ACC112 (cell line): Measurements from ENCODE around the gene ADAT3.
"Not testable (repeated sequence)": the region's sequence is repeated elsewhere in the genome, so short reads cannot be mapped to it uniquely, and the experiment has no call there.

Experiments used
- H2AFZ ChIP-seq: fragments of 200-600 bp; sonication (generic); one replicate; pipeline ENCODE4 v1.6.0; 2017; ENCODE audit warnings: antibody characterized with exemption, low read length; ENCODE audit not compliant: unreplicated experiment
- H3K27ac ChIP-seq: fragments of 200-600 bp; sonication (generic); 2 replicates; pipeline ENCODE4 v1.5.1; 2014; ENCODE audit warnings: low read depth, mild to moderate bottlenecking, antibody characterized with exemption, low read length, moderate library complexity
- H3K27me3 ChIP-seq: fragments of 200-600 bp; sonication (generic); 2 replicates; pipeline ENCODE4 v1.6.1; 2014; ENCODE audit warnings: mild to moderate bottlenecking, antibody characterized with exemption, low read length, moderate library complexity, mixed read lengths; ENCODE audit not compliant: insufficient read depth
- H3K36me3 ChIP-seq: fragments of 200-600 bp; sonication (generic); 2 replicates; pipeline ENCODE4 v1.6.1; 2016; ENCODE audit warnings: mild to moderate bottlenecking, antibody characterized with exemption, low read length, moderate library complexity, mixed read lengths; ENCODE audit not compliant: insufficient read depth
- H3K4me1 ChIP-seq: fragments of 200-600 bp; sonication (generic); one replicate; pipeline ENCODE4 v1.6.1; 2016; ENCODE audit warnings: low read length, mixed read lengths; ENCODE audit not compliant: insufficient read depth, unreplicated experiment, control insufficient read depth
- H3K4me3 ChIP-seq: fragments of 200-600 bp; sonication (generic); 2 replicates; pipeline ENCODE4 v1.5.1; 2014; ENCODE audit warnings: mild to moderate bottlenecking, low read depth, low read length
- H3K79me2 ChIP-seq: fragments of 200-600 bp; sonication (generic); one replicate; pipeline ENCODE4 v1.6.0; 2016; ENCODE audit warnings: low read length; ENCODE audit not compliant: control insufficient read depth, unreplicated experiment, insufficient read depth

ADAT3 gene

GRCh38 chr19:1868971-1869370 lies 36.2 kb upstream of the ADAT3 start:
- Histone ChIP-seq H3K79me2 (peaks cover 25% of the 10 kb centered on the region), H3K36me3 (no peaks in the 10 kb centered on the region), H2AFZ (no peak overlapping the region), H3K4me3 (no peak overlapping the region), H3K4me1 (peaks cover 1% of the 10 kb centered on the region), H3K27me3 (no peaks in the 10 kb centered on the region), H3K27ac (no peak overlapping the region)

GRCh38 chr19:1871140-1871597 lies 34.0 kb upstream of the ADAT3 start:
- no peaks in the 10 kb centered on the region for H3K27me3 ChIP-seq
- H2AFZ ChIP-seq: no peak overlapping the region
- H3K79me2 ChIP-seq: peaks cover 40% of the 10 kb centered on the region
- H3K4me3 ChIP-seq: no peak overlapping the region
- no peak overlapping the region for H3K27ac ChIP-seq
- H3K4me1 ChIP-seq: peaks cover 6% of the 10 kb centered on the region
- H3K36me3 ChIP-seq: no peaks in the 10 kb centered on the region

DNA sequence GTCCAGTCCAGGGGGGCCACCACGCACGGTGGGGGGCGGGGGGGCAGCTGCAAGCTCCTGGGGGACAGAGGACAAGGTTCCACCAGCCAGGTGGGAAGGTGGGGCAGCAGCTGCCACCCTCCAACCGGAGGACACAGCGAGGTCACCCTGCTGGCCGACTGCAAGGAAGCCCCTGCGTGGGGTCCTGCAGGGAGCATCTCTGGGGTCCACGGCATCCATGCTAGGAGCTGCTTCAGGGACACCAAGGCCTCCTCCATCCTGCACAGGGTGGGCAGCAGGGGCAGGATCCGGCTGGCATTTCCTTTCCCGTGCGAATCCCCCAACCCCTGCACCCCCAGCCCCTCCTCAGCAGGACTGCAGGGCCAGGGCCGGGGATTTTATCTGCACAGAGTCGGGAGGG lies 33.6 kb upstream of the ADAT3 start:
- no peaks in the 10 kb centered on the region for H3K27me3 ChIP-seq
- no peak overlapping the region for H2AFZ ChIP-seq
- H3K27ac ChIP-seq: no peak overlapping the region
- H3K36me3 ChIP-seq: no peaks in the 10 kb centered on the region
- peaks cover 6% of the 10 kb centered on the region for H3K4me1 ChIP-seq
- H3K79me2 ChIP-seq: peaks cover 40% of the 10 kb centered on the region
- no peak overlapping the region for H3K4me3 ChIP-seq

- H2AFZ ChIP-seq: no peak overlapping the region
- H3K36me3 ChIP-seq: no peaks in the 10 kb centered on the region
- peaks cover 6% of the 10 kb centered on the region for H3K4me1 ChIP-seq
- no peak overlapping the region for H3K4me3 ChIP-seq
- no peak overlapping the region for H3K27ac ChIP-seq
- H3K27me3 ChIP-seq: no peaks in the 10 kb centered on the region
- H3K79me2 ChIP-seq: peaks cover 40% of the 10 kb centered on the region
Observed at GRCh38 chr19:1872807-1873523, 32.2 kb upstream of the ADAT3 start.

GRCh38 chr19:1873524-1874473 lies 31.4 kb upstream of the ADAT3 start:
- Histone ChIP-seq H3K4me3 (peak overlapping the region; percentile 94), H3K4me1 (peaks cover 6% of the 10 kb centered on the region), H3K27ac (peak overlapping the region; percentile 60), H3K27me3 (no peaks in the 10 kb centered on the region), H3K79me2 (peaks cover 40% of the 10 kb centered on the region), H2AFZ (no peak overlapping the region), H3K36me3 (no peaks in the 10 kb centered on the region)

- peak overlapping the region; percentile 60 for H3K27ac ChIP-seq
- peak overlapping the region; percentile 94 for H3K4me3 ChIP-seq
- no peak overlapping the region for H2AFZ ChIP-seq
- no peaks in the 10 kb centered on the region for H3K27me3 ChIP-seq
- peaks cover 6% of the 10 kb centered on the region for H3K4me1 ChIP-seq
- H3K79me2 ChIP-seq: peaks cover 40% of the 10 kb centered on the region
- no peaks in the 10 kb centered on the region for H3K36me3 ChIP-seq
Observed at GRCh38 chr19:1874554-1875185, 30.5 kb upstream of the ADAT3 start.

DNA sequence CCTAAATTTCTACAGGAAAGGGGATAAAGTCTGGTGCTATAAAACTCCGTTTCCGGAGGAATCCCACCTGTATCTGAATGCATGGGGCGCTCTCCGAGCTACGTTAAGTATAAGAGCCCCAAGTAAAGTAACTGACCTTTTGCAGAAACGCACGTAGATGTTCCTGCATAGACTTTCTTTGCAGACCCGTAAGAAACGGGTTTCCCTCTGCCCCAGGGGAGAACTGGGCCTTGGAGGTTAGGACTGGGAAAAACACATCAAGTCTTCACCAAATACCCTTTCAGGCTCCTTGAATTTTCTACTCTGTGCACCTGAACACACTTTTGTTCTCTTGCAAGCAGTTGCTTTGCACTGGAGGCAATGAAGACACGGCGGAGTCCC lies 29.9 kb upstream of the ADAT3 start:
- Histone ChIP-seq H3K79me2 (peaks cover 40% of the 10 kb centered on the region), H3K4me3 (peak overlapping the region; percentile 94), H3K27ac (peak overlapping the region; percentile 87)
- not testable (repeated sequence) for H2AFZ ChIP-seq, H3K27me3 ChIP-seq, H3K4me1 ChIP-seq, H3K36me3 ChIP-seq

DNA sequence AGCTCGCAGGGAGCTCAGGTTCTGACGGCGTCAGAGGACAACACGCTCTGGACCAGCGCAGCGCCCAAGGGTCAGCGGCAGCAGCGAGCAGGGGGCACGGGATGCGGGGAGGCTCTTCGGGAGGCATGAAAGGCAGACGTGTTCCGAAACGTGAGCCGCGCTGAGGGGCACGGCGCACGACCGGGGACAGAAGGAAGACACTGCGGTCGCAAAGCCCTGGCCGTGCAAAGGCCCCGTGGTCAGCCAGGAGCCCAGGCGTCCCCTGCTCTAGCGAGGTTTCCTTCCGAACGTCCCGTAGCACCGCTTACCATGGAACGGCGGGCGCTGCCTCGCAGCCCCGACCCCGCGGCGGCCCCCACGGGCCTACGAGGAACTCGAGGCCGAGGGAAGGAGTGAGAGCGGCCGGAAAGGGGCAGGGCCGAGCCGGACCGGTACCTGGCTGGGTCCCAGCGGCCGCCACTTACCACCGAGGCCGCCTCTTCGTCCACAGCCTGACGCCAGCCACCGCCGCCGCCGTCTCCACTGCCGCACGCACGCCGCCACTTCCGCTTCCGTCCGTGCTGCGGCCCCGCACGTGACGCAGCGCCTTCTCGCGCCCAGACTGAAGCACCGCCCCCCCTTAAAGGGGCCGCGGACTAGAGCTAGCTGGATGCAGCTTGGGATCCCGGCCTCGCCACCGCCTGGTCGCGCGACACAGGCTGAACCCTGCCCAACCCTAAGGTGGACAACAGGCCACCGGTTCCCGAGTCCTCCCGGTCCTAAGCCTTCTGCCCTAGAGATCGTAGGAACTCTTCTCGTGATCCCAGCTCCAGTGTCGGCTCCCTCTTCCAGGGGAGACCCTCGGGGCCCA lies 29.3 kb upstream of the ADAT3 start:
- Histone ChIP-seq H3K36me3 (no peaks in the 10 kb centered on the region), H3K27ac (peak overlapping the region; percentile 87), H3K79me2 (peaks cover 44% of the 10 kb centered on the region), H3K4me3 (peak overlapping the region; percentile 94), H3K27me3 (no peaks in the 10 kb centered on the region), H3K4me1 (peaks cover 6% of the 10 kb centered on the region), H2AFZ (no peak overlapping the region)

DNA sequence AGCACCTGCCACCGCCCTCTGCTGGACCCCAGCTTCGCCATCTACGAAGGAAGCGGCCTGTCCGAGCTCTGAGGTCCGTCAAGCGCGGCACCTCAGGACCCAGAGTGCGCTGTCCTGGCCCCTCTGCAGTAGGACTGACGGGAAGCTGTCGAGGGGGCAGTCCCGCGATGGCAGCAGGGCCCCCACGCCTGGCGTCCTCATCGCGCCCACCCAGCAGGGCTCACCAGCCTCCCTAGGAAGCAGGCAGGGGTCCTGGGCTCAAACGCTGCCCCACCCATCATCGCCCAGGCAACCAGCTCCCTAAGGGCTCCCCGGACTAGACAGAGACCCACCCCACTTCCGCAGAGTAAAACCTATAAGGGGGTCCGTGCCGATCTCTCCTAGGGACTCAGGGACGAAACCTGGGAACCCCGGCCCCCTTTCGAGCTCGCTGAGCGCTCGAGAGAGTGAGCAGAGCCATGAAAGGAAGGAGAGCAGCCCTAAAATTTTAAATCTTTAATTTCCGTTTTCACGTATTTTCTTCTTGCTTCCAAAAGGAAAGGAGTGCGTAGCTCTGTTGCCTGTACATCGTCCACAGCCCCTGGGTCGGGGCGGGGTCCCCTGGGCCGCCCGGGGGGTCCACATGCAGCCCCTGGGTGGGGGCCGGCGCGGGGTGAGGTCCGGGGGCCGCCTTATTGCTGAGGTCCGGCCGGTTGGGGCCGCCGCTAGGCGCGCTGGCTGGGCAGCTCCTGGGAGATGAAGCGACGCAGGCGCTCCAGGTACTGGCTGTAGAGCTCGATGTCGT lies 28.5 kb upstream of the ADAT3 start:
- H3K79me2 ChIP-seq: peaks cover 43% of the 10 kb centered on the region
- H2AFZ ChIP-seq, H3K4me1 ChIP-seq: not testable (repeated sequence)

More for the DNA sequence above, 28.5 kb upstream of the ADAT3 start:
- not testable (repeated sequence) for H3K36me3 ChIP-seq, H3K27me3 ChIP-seq
- H3K27ac ChIP-seq: 0 out of 2 replicates have a peak overlapping the region, but pooled peaks have one; percentile 31
- peak overlapping the region; percentile 94 for H3K4me3 ChIP-seq
